HG03575 (cell line): ENCODE results near the gene SPC24.
"Not testable (repeated sequence)": the region's sequence is repeated elsewhere in the genome, so short reads cannot be mapped to it uniquely, and the experiment has no call there.

Experiments
- ATAC-seq: cut with Tn5 transposase; IDR thresholded peaks from one replicate; pipeline ENCODE4 v1.9.1; 2021; ENCODE audit not compliant: unreplicated experiment, insufficient number of reproducible peaks, low FRiP score; ENCODE audit errors: extremely low read depth

The SPC24 gene

GRCh38 chr19:11169896-11170678 is 14.5 kb upstream of the SPC24 start:
- ATAC-seq = no peak

GRCh38 chr19:11168568-11168967 is 13.0 kb upstream of the SPC24 start:
- ATAC-seq = no peak

- ATAC-seq = no peak
These were observed 10.9 kb upstream of the SPC24 start for GRCh38 chr19:11166281-11167142.

DNA sequence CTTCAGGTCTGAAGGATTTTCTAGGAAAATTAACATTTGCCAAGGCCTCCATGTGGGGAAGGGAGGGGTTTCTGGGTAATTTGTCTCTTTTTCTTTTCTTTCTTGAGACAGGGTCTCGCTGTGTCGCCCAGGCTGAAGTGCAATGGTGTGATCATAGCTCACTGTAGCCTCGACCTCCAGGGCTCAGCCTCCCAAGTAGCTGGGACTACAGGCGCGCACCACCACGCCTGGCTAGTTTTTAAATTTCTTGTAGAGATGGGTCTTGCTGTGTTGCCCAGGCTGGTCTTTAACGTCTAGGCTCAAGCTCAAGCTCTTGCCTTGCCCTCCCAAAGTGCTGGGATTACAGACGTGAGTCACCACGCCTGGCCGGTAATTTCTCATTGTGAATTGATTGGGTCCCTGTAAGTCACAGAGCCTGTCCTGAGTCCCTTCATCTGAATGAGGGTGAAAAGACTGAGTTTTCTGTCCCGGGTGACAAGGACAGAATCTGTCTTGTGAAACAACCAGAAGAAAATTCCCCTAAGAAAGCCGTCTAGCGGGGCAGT is 10.0 kb upstream of the SPC24 start:
- ATAC-seq = no peak

DNA sequence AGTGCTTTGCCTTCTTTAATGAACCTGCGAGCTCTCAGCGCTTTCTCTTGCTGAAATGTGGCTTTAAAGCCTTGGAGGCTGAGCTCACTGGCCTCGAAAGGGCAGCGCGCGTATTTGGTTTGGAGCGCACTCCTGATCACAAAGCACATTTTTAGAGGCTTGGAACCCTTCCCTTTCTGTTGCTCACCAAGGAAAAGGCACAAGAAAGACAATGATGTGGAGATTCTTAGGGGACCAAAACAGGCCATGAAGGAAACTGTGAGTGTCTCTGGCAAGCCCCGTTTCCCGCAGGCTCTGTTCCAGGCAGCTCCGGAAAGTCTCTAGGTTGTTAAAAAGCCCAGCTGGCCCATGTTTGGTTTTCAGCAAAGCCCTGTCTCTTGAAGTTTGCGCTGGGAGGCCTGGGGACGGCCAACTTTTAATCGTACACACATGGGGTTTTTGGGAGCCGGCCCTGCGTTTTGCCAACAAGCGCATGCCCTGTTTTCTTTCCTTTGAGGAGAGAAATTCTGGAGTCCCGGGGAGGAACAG is 9.4 kb upstream of the SPC24 start:
- no peak for ATAC-seq

DNA sequence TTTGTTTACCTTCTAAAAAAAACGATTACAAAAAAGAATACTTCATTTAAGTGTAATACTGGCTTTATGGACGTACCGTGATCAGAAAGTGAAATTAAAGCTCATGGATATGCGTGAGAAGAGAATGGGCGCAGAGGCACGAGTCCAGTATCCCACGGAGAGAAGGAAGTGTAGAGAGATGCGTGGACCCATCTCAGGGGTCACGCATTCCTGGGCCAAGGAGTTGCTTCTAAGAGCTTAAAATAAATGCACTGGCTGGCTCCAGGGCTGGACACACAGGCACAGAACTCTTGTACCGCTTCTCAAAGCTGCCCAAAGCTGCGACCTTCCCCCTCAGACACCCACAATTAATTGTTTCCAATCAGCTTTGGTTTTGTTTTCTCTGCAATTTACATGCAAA is 8.7 kb upstream of the SPC24 start:
- no peak for ATAC-seq

- ATAC-seq = not testable (repeated sequence)
These were observed 4.8 kb upstream of the SPC24 start for GRCh38 chr19:11160440-11160768.

- ATAC-seq = no peak
These were observed 4.2 kb upstream of the SPC24 start for GRCh38 chr19:11159598-11160439.

- no peak for ATAC-seq
These were observed 917 bp downstream of the SPC24 start for GRCh38 chr19:11154683-11155047.

GRCh38 chr19:11152318-11153062 is 3.1 kb downstream of the SPC24 start:
- ATAC-seq = no peak

DNA sequence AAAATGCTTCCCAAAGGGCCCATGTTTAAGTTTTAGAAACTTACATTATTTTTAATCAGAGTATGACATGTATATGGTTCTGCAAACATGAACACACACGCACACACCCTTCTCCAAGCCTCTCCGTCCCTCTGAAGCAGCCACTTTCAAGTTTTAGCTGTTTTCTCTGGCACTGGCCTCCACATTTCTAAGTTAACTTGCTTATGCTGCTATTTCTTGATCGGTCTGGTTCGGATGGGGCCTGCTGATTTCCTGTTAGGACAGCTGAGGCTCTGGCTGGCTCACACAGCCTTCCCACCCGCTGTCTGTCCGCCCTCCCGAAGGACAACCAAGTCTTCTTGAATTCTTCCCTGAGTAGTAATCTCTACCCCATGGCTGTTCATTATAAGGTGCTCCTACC is 4.4 kb downstream of the SPC24 start:
- no peak for ATAC-seq

DNA sequence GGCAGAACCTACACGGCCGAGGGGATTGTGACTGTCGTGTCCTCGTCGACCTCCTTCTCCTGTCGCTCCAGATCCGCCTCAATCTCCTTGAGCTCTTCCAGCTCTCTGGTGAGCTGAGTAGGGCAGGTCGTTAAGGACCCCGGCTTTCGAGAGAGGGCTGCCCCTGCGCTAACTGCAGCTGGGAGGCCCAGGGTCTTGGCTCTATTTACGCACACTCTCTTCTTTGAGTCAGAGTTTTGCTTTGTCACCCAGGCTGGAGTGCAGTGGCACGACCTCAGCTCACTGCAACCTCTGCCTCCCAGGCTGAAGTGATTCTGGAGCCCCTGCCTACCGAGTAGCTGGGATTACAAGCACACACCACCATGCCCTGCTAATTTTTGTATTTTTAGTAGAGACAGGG is 7.6 kb downstream of the SPC24 start:
- ATAC-seq = no peak

DNA sequence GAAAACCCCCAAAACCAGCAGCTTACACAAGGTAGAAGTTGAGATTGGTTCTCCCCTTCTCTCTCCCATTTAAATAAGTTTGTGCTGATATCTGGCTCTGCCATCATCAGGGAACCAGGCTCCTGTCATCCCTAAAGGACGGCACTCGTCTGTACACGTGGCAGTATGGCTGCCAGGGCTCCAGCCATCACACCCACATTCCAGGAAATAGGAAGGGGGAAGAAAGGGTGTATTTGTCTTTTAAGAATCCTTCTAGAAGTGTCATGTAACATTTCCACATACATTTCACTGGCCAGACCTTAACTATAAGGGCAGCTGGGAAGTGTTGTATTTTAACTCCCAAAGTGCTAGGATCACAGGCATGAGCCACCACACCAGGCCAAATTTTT is 10.1 kb downstream of the SPC24 start:
- no peak for ATAC-seq

DNA sequence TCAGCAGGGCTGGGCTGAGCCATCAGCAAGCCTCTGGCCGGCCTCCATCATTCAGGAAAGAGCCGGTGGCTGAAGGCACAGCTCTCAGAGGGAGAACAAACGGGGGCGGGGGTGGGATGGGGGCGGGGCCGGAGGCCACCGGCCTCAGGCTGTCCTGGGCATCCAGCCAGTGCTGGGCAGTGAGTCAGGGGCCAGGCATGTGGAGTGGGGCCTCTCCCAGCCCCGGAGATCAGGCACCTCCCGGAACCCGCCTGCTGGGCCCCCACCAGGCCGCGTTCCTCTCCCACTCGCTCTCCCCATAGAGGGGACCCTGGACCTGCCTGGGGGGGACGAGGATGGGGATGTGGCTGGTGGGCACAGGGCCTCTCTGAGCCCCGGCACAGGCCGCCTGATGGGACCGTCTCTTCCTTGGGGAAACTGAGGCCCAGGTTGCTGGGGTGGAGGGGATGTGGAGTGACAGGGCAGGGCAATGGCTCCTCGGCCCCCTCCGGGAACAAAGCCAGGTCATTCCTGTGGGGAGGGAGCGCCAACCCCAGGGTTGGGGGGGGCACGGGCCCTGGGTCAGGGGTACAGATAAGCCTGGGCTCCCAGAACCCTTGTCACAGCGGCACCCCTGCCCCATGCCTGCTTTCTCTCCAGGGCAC is 12.9 kb downstream of the SPC24 start:
- ATAC-seq = no peak

DNA sequence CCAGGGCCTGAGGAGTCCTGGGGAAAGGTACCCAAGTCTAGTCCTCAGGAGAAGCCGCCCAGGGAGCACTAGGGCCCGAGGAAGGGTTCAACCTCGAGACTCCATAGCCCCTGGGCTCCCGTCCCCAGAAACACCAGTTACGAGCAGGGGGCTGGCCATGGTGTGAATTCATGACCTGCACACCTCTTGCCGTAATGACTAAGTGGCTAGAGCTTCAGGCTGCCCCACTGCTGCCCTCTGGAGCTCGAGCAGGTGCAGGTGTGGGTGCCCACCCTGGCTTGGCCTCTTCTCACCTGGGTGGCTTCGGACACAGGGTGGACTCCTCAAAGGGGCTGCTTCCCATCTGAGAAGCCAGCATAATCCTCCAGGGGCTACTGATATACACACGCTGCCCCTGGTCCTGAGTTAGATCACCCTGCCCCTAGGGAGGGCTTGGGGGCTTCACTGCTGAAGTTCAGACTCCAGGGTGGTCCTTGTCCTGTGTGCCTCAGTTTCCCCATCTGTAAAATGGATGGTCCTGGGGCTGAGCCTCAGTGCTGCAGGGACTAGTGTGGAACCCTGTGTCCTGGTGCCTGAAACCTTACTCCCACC is 13.6 kb downstream of the SPC24 start:
- no peak for ATAC-seq

DNA sequence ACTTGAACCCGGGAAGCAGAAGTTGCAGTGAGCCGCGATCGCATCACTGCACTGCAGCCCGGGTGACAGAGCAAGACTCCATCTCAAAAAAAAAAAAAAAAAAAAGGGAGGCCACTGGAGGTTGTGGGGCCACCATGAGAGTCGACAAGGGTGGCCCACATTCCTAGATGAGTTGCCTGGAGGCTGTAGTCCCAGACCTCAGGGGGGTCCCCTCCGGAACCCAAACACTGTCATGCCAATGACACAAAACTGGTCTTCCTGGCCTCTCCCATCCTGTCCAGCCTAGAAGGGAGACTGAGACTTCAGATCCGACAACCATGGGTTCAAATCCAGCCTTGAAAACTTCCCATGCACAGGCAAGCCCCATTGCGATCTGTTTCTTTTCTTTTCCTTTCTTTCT is 14.7 kb downstream of the SPC24 start:
- ATAC-seq = no peak

DNA sequence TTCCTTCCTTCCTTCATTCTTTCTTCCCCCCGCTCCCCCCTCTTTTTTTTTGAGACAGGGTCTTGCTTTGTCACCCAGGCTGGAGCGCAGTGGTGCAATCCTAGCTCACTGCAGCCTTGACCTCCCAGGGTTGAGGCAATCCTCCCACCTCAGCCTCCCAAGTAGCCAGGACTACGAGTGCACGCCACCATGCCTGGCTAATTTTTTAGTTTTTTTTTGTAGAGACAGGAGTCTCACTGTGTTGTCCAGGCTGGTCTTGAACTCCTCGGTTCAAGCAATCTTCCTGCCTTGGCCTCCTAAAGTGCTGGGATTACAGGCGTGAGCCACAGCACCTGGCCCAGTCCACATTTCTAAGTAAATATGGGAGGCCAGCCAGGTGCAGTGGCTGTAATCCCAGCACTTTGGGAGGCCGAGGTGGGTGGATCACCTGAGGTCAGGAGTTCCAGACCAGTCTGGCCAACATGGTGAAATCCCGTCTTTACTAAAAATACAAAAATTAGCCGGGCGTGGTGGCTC is 15.5 kb downstream of the SPC24 start:
- not testable (repeated sequence) for ATAC-seq
